HL-60 (cell line): Measurements from ENCODE around the gene PIGQ.

ENCODE experiments used
- DNase-seq, 2 experiments: peaks; one replicate each; pipeline ENCODE4 v3.0.0-alpha.2; 2010 to 2020; ENCODE audit warnings: low read depth in 1 of 2, low spot score in 1 of 2
- H3K27ac ChIP-seq: fragments of 250-450 bp; sonication (Bioruptor Pico); replicated peaks from 2 replicates; pipeline ENCODE4 v1.5.1; 2020; ENCODE audit warnings: mild to moderate bottlenecking, moderate library complexity
- H3K27me3 ChIP-seq: fragments of 250-450 bp; sonication (Bioruptor Pico); 2 replicates; pipeline ENCODE4 v1.5.1; 2021; ENCODE audit warnings: mild to moderate bottlenecking, moderate library complexity; ENCODE audit not compliant: insufficient read depth, poor library complexity, severe bottlenecking
- H3K4me3 ChIP-seq: replicated peaks from 2 replicates; pipeline ENCODE4 v1.5.1; 2011; ENCODE audit warnings: mild to moderate bottlenecking, control low read depth, low read length; ENCODE audit not compliant: insufficient read depth
- GABPA ChIP-seq: IDR thresholded peaks from 2 replicates; pipeline ENCODE4 v1.6.1; 2012; ENCODE audit warnings: low read depth
- POLR2AphosphoS5 ChIP-seq: IDR thresholded peaks from 2 replicates; pipeline ENCODE4 v1.6.1; 2012; ENCODE audit warnings: low read depth
- SPI1 ChIP-seq: IDR thresholded peaks from 2 replicates; pipeline ENCODE4 v1.6.1; 2012; ENCODE audit warnings: low read depth, mild to moderate bottlenecking, borderline replicate concordance
- TF ChIP-seq, protein P1 (sequence below): IDR thresholded peaks from 2 replicates; pipeline ENCODE4 v1.6.1; 2012; ENCODE audit warnings: low read depth; ENCODE audit not compliant: insufficient replicate concordance
- TF ChIP-seq, protein P2 (sequence below): IDR thresholded peaks from one replicate; pipeline ENCODE4 v1.5.1; 2011; ENCODE audit warnings: low read length, control low read depth, inconsistent platforms; ENCODE audit not compliant: insufficient read depth

Gene PIGQ

DNA sequence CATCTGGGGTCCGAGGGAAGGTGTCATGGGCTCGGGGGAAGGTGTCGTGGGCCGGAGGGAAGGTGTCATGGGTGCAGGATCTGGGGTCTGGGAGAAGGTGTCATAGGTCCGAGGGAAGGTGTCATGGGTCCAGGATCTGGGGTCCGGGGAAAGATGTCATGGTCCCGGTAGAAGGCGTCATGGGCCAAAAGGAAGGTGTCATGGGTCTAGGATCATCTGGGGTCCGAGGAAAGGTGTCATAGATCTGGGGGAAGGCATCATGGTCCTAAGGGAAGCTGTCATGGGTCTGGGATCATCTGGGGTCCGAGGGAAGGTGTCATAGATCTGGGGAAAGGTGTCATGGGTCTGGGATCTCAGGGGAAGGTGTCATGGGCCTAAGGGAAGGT, 21.0 kb downstream of the PIGQ start:
- no peak for DNase-seq
- Histone ChIP-seq H3K27ac (peak overlapping the region; percentile 67), H3K27me3 (no peaks in the 10 kb centered on the region), H3K4me3 (peak overlapping the region; percentile 87)
- no peak for TF ChIP-seq POLR2AphosphoS5
- TF ChIP-seq GABPA = no peak
- TF ChIP-seq SPI1 = no peak
- TF ChIP-seq, protein P1, sequence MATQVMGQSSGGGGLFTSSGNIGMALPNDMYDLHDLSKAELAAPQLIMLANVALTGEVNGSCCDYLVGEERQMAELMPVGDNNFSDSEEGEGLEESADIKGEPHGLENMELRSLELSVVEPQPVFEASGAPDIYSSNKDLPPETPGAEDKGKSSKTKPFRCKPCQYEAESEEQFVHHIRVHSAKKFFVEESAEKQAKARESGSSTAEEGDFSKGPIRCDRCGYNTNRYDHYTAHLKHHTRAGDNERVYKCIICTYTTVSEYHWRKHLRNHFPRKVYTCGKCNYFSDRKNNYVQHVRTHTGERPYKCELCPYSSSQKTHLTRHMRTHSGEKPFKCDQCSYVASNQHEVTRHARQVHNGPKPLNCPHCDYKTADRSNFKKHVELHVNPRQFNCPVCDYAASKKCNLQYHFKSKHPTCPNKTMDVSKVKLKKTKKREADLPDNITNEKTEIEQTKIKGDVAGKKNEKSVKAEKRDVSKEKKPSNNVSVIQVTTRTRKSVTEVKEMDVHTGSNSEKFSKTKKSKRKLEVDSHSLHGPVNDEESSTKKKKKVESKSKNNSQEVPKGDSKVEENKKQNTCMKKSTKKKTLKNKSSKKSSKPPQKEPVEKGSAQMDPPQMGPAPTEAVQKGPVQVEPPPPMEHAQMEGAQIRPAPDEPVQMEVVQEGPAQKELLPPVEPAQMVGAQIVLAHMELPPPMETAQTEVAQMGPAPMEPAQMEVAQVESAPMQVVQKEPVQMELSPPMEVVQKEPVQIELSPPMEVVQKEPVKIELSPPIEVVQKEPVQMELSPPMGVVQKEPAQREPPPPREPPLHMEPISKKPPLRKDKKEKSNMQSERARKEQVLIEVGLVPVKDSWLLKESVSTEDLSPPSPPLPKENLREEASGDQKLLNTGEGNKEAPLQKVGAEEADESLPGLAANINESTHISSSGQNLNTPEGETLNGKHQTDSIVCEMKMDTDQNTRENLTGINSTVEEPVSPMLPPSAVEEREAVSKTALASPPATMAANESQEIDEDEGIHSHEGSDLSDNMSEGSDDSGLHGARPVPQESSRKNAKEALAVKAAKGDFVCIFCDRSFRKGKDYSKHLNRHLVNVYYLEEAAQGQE = no peak
- TF ChIP-seq, protein P2, sequence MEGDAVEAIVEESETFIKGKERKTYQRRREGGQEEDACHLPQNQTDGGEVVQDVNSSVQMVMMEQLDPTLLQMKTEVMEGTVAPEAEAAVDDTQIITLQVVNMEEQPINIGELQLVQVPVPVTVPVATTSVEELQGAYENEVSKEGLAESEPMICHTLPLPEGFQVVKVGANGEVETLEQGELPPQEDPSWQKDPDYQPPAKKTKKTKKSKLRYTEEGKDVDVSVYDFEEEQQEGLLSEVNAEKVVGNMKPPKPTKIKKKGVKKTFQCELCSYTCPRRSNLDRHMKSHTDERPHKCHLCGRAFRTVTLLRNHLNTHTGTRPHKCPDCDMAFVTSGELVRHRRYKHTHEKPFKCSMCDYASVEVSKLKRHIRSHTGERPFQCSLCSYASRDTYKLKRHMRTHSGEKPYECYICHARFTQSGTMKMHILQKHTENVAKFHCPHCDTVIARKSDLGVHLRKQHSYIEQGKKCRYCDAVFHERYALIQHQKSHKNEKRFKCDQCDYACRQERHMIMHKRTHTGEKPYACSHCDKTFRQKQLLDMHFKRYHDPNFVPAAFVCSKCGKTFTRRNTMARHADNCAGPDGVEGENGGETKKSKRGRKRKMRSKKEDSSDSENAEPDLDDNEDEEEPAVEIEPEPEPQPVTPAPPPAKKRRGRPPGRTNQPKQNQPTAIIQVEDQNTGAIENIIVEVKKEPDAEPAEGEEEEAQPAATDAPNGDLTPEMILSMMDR = no peak

DNA sequence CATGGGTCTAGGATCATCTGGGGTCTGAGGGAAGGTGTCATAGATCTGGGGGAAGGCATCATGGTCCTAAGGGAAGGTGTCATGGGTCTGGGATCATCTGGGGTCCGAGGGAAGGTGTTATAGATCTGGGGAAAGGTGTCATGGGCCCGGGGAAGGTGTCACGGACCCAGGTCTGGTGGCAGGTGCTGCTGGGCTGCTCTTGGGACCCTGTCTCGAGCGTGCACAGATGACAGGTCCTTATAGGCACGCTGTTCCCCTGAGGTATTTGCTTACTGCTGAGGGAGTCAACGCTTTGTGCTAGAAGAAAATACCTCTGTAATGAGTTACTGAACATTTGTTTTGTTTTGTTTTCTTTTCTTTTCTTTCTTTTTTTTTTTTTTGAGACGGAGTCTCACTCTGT, 21.5 kb downstream of the PIGQ start:
- TF ChIP-seq SPI1 = no peak
- TF ChIP-seq, protein P1 = no peak
- no peak for TF ChIP-seq GABPA
- TF ChIP-seq POLR2AphosphoS5 = no peak
- TF ChIP-seq, protein P2 = no peak
- no peak for DNase-seq
- Histone ChIP-seq H3K27me3 (no peaks in the 10 kb centered on the region), H3K4me3 (peak overlapping the region; percentile 87), H3K27ac (no peak overlapping the region; the same call in 1 of the 2 replicates)

DNA sequence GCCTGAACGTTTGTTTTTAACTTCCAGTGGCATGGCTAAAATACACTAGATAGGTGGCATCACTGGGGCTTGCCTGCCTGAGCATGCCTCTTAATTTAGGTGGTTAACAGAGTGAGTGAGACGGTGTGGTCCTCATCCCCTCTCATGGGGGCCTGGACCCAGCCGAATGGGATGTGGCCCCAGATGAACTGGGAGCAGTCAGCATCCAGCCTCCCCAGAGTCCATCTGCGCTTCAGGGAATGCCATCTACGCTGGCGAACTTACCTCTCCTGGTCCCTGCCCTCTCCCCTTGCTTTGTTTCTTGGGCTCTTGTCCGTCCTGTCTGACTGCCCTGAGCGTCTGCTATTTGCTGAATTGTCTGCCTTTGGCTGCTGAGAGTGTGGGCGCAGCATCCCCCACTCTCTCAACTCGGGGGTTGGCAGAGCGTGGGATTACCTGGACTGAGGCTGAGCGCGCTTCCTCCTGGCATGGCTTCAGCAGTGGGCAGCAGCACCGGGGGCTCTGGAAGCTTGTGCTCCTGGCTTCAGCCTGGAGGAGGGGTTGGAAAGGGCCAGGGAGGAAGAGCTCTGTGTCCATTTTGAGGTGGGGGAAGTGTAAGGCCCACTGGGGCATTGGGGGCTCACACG, 22.2 kb downstream of the PIGQ start:
- TF ChIP-seq, protein P1 = no peak
- TF ChIP-seq POLR2AphosphoS5 (no peak), GABPA (no peak), SPI1 (no peak)
- TF ChIP-seq, protein P2 = no peak
- Histone ChIP-seq H3K4me3 (peak overlapping the region; percentile 27), H3K27ac (peak overlapping the region; percentile 91), H3K27me3 (no peaks in the 10 kb centered on the region)
- no peak for DNase-seq
